ENCODE results near the gene BMAL2. TPM values are rescaled to one million over a fixed set of nuclear protein-coding genes. Genes with fewer than 3 reads are reported as not detected.

Gene BMAL2, protein sequence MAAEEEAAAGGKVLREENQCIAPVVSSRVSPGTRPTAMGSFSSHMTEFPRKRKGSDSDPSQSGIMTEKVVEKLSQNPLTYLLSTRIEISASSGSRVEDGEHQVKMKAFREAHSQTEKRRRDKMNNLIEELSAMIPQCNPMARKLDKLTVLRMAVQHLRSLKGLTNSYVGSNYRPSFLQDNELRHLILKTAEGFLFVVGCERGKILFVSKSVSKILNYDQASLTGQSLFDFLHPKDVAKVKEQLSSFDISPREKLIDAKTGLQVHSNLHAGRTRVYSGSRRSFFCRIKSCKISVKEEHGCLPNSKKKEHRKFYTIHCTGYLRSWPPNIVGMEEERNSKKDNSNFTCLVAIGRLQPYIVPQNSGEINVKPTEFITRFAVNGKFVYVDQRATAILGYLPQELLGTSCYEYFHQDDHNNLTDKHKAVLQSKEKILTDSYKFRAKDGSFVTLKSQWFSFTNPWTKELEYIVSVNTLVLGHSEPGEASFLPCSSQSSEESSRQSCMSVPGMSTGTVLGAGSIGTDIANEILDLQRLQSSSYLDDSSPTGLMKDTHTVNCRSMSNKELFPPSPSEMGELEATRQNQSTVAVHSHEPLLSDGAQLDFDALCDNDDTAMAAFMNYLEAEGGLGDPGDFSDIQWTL
- 9.7 TPM for polyA plus RNA-seq (2013, experiment 1 of 2; ENCODE audit: insufficient read length)
- 8.9 TPM for polyA plus RNA-seq (2013, experiment 2 of 2; ENCODE audit: insufficient read length)

DNA sequence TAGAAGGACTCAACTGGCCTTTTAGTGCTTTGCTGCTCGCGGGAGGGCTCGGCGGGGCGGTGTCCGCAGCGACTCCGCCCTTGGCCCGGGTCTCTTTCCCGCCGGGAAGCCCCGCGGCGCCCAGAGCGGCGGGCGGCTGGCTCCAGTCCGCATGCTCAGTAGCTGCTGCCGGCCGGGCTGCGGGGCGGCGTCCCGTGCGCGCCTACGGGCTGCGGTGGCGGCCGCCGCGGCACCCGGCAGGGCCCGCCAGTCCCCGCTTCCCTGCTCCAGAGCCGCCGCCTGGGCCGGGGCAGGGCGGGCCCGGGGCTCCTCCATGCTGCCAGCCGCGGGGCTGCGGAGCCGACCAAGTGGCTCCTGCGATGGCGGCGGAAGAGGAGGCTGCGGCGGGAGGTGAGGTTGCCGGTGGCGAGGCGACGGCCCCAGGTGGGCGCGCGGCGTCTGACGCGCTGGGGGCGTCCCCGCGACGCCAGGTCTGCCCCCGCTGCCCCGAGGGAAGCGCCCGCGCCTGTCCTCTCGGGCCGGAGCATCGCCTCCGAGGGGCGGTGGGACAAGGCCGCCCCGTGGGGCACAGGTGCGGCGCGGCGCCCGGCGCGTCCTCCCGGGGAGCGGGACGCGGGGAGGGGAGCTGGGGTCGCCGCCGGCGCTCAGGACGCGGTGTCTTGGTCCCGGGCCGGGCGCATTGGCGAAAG, at the start of gene BMAL2:
BMAL2 (plus strand) TSS at position 123 of the 689 bp plus-strand sequence; CDS start at position 360, 237 bp downstream.
- DNase-seq: peak; percentile 54

DNA sequence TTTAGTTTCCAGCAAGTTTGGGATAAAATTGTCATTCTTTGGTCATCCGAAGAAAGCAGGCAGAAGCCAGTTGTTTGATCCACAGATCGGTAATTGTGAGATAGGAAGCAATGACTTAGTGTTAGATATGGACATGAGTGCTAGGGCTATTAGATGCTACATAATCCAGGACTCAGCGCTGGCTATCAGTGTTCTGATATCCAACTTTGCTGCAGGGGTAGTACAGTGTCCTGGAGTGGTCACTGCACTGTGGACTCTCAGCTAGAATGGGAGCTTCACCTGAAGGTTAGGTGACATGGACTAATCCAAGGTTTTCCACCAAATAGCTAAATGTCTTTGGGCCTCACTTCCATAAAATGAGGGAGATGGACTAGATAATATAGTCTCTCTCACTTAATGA, 48.6 kb upstream of the BMAL2 start:
- no peak for DNase-seq

DNA sequence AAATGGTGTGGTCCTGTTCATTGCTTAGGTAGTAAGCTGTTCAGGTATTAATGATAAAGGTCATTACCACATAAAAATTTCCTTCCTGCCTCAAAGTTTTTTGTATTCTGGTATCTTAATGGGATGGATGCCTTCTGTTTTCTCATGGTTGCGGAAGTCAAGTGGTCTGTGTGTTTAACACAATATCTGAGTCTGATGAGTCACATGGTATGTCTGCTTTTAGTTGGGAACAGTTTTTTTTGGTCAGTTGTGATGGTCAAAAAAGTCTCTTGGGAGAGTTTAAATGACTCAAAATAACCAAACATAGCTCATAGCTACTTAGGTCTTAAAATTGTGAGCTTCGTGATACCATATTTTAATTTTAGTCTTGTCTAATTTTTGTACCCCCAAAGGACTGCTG, 47.9 kb upstream of the BMAL2 start:
- peak; percentile 88 for DNase-seq

DNA sequence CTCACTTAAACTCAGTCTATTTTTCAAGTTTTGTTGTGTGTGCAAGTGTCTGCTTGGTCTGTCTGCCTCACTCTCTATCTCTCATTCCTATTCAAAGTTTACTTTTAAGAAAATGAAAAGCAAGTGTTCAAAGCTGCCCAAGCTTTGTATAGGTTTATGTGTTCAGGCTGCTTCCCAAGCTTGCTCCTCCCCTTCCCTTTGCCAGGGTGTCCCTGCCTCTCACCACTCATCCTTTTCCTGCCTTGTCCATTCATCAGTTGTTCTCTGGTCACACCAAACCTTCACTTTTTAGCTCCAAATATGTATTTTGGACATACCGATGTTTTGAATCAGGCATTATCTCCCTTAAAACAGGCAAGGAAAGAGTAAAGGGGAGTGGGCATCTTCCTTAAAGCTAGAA, 47.2 kb upstream of the BMAL2 start:
- peak; percentile 44 for DNase-seq

DNA sequence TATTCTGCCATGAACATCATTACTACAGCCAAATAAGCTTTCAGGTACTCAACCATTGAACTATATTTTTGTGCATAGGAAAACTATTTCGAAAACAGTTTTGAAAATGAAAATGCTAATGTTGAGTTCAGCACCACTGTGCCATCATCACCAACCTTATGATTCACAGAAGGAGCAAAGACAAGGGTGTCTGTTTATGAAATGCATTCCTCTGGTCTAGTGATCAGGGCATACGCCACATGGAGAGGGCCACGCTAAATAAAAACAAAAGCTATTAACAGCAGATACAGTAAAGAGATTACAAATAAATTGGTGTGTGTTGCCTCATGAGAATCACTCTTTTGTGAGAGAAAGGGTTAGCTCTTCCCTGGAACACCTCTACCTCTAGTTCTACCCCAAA, 43.2 kb upstream of the BMAL2 start:
- no peak for DNase-seq

DNA sequence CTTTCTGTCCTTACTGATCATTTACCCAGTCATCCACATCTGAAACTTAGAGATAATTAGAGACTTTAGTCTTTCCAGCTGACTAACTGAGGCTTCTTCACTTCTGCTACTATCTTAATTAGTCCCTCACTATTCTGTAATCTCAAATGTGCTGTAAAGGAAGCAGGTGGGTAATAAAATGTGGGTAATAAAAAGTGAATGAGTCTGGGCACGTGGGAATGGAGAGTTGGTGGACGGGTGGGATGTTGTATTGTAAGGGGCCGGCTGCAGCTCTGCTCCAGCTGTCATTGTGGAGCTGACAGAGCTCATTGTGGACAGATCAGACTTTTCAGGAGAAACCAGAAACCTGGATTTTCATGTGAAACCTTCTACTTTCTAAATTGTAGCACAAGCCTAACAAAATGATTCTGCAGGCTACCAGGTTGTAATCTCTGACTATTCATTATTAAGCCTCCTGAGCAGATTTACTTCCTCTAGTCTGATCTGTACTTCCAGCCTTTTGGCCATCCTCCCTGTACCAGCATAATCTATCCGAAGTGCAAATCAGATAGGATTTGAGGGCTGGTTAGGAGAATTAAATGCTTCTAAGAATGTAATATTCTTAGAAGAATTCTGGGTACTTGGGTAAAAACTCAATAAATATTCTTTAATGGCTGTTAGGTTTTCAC, 42.0 kb upstream of the BMAL2 start:
- DNase-seq: no peak

DNA sequence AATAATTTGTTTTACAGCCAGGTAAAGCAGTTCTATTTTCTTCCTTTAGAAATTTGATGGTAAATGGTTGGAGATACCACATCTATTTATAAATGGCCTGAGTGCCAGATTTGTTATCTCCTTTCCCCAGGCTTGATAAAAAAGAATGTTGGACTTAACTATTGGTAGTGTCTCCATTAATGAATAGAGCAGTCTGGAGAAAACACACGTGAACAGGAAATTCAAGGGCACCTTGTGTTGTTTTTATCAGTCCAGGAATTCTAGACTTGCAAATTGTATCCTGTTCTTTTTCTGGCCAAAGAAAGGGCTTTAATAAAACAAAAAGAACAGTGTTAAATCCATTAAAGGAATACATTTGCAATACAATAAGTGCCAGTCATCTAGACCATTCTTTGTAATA, 40.8 kb upstream of the BMAL2 start:
- DNase-seq: no peak

DNA sequence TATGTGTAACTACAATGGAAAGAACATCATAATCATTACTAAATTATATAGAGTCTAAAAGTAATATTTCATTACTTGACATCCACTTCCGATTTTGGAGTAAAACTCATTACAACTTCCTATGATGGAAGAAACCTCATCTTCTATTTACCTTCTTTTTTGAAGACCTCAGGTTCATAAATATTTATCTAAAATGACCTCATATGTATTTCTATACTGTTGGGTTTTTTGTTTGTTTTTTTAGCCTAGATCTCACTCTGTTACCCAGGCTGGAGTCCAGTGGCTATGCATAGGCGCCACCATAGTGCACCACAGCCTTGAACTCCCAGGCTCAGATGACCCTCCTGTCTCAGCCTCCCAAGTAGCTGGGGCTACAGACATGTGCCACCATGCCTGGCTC, 39.9 kb upstream of the BMAL2 start:
- no peak for DNase-seq

DNA sequence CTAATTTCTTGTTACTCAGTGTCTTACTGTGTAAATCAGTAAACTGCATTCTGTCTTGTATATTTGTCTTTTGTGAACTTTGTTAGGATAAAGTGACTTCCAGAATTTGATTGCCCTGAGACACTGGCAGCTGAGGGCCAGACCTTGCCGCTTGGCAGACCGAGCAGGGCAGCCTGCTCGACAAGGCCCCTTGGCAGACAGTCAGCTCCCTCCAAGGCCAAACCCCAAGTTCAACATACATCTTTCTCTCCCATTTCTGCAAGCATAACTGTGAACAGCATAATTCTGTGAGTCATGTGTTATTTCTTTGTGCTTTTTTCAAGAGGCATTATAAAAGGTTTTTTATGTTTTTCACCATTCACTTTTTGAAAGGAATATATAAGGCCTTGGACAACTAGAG, 39.2 kb upstream of the BMAL2 start:
- DNase-seq: peak; percentile 35

DNA sequence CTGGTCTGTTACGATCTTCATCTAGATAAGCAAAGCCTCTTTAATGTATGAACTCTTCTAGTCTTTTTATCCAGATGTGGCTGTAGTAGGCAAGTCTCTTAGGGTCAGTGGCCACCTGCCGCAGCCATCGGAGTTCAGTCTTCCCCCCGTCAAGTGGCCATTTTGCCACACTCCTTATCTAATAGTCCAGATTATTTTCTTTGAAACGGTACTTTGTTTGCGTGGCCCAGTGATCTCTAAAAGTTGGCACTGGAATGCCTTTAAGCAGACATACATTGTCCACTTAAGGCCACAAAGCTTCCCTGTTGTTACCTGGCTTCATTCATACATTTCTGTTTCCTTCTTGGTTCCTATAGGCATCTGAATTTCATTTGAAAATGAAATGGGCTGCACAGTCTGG, 36.0 kb upstream of the BMAL2 start:
- no peak for DNase-seq

DNA sequence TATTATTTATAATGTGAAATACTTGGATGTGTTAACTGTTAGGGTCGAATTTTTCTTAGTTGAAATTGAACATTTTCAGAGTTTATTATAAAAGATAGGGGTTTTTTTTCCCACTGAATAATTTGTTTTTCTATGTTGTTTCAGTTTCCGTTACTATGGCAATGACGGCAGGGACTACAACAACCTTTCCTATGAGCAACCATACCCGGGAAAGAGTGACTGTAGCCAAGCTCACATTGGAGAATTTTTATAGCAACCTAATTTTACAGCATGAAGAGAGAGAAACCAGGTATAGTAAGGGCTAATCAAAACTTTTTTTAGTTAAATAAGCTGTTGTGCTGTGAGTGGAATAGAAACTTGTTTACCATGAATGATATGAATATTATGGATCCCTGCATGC, 35.1 kb upstream of the BMAL2 start:
- DNase-seq: no peak

DNA sequence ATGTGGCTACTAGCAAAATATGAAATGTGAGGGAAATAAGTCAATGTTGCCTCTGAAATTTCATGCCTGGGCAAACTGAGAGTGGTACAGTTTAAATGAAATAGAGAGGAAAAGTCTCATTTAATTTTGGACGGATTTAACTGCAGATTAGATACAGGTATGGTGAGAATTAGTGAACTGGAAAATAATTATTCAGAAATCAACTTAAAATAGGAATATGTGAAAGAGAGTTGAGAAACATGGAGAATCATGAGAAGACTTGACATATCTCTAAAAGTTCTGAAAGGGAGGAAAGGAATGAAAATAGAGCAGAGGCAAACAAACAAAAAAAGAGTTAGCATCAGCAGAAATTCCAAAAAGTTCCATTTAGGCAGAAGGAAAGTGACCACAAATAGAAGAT, 33.5 kb upstream of the BMAL2 start:
- no peak for DNase-seq

DNA sequence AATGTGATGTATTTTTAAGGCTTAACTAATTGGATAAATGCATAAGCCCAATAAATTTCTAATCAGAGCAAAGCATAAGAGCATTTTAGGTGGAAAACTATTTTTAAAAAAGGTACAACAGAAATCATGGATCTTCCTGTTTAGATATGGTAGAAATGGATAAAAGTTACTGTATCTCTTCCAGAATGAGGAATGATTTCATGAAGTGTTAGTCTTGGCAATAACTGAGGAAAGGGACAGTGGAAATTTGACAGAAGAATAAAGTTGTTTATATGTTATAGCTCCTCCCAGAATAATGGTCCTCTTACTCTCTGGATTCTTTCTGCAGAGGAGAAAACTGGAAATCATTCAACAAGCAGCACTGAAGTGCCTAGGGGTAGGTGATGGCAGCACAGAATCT, 32.4 kb upstream of the BMAL2 start:
- DNase-seq: no peak

DNA sequence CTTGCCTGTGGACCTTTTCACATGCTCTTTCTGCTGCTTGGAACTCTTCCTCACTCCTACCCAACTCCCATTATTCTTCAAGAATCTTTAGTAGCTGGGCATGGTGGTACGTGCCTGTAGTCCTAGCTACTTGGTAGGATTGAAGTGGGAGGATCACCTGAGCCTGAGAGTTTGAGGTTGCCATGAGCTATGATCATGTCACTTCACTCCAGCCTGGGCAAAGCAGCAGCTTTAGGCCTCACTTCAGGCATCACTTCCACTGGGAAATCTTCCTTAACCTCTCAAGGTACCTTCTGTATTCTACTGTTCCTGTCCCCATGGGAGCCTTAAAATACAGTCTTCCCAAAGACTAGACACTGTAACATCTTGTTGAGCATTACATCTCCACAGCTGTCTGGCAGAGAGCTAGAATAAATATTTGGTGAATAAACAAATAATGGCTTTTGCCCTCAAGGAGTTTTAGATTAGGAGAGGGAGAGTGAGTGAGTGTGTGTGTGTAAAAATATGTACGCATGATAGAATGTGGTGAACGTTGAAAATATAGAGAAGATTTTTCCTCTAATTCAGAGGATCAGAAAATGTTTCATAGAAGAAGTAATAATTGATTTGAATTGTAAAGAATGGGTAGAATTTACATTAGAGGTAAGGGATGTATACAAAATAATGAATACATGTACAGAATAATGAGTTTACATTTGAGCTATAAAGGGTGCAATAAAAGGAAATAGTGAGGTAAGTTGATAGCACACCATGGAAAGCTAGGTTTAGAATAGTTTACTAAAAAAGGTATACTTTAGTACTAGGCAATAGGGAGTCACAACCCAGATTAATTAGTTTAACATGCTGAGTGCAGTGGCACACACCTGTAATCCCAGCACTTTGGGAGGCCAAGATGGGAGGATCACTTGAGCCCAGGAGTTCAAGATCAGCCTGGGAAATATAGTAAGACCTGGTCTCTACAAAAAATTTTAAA, 29.2 kb upstream of the BMAL2 start:
- DNase-seq: peak; percentile 25

DNA sequence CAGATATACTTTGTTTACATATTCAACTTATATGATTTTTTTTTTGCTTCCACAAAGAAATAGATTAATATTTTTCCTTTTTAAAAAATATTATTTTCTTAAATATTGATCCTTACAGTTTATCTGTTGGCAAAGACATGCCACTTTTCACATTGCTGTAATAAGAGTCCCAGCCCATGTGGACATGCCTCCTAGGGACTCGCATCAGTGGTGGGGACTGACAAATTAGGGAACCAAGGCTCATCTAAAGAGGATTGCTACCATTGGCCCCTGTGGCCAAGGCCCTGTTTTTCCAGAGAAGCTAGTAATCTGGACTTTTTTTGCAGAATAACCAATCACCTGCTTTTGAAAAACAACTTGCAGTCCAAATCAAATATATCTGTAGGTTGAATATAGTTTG, 27.8 kb upstream of the BMAL2 start:
- DNase-seq: no peak

DNA sequence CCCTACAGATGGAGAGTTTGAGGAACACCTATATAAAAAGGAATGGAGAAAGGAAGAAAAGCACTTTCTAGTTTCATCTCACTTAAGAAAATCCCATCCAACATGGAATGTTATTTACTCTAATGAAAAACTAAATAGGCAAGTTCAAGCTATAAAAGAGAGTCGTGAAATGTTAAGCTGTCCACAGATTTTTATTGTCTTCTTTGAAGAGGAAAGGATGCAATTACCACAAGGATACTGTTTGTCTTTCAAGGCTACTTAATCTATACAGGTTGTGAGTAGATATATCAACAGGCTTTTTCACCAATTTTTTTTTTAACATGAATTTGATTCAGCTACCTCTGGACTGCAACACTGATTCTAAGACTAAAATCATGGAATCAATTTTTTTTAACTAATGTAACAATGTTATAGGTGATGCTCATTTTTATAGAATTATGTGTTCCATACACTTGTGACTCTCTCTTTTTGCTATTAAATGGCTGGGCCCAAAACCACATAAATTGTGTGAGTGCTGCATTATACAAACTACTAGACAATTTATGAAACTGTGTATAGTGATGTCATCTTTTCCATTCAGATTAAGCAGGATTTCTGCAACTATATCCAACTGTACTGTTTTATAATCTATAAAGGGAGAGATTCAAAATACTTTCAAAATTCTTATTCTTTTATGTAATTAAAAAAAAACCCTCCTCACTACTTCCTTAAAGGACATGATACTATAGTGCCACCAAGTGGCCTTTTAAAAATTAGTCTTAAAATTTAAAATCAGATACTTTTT, 26.8 kb upstream of the BMAL2 start:
- DNase-seq: peak; percentile 62

DNA sequence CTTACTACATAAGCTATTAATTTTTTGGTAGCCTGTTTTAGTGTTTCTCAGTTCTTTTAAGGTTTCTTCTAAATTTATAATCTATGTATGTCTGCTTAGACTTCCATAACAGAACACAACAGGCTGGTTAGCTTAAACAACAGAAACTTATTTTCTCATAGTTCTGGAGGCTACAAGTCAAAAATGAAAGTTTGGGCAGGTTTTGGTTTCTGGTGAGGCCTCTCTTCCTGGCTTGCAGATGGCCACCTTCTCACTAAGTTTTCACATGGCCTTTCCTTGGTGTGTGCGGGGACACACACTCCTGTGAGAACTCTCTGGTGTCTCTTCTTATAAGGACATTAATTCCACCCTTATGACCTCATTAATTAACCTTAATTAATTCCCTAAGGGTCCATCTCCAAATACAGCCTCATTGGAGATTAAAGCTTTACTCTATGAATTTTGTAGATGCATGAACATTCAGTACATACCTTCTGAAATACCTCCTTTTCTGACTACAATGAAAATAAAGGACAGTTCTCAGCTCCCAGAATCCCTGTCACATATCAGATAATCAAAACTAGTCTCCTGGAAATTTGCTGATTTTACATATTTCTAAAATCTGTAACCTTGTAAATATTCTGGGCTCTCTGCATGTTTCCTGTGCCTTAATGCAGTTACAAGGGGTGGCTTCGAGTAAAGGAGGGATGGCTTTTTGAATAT, 23.2 kb upstream of the BMAL2 start:
- no peak for DNase-seq

DNA sequence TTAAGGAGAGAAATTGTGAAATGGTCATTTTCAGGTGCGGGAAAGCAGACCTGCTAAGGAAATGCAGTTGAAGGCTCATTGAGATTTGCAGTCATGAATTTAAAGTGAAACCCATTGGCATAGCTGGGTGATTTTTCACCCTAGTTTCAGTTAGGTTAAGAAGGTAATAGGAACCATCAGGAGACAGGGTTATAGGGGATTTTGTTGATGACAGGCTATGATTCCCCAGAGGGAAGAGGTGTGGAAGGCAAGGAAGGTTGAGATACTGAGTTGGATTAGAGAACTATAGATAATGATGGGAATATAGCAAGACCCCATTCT, 22.7 kb upstream of the BMAL2 start:
- DNase-seq: no peak

DNA sequence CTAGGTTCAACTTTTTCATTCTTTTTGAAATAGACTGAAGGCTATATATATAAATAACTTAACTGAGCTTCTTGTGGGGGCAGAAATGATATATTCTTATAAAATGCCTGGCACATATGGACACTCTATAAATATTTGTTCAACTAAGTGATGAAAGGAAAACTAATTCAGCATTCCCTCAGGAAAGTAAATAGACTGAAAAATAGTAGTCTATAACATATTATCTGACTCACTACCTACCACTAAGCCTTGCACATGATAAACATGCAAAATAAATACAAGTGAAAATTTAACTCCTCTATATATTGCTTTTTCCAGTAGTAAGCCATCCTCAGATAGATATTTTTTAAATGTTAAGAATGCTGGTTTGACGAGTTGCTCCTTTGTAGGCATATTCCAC, 15.7 kb upstream of the BMAL2 start:
- no peak for DNase-seq

DNA sequence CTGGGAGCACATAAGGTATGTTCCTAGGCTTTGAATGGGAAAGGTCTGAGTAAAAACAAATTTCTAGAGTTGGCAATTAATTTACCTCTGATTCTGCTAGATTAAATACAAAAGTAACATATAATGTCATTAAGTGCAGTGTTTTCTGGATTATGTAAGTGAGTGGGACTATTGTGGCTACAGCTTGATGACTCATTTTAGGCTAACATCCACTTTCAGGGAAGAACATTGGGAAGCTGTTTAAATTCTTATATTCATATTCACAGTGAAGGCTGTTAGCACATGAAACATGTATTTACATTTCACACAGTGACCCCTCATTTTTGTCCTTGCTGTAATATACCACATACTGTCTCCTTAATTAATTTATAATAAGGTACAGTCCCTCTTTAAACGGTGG, 13.2 kb upstream of the BMAL2 start:
- peak; percentile 69 for DNase-seq

All from fibroblast of skin of scalp (primary cell).